Kidney epithelial cell (primary cell): ENCODE results near the gene PPP4R3C. TPM values are rescaled to one million over a fixed set of nuclear protein-coding genes. Genes with fewer than 3 reads are reported as not detected.
"Not testable (repeated sequence)": the region's sequence is repeated elsewhere in the genome, so short reads cannot be mapped to it uniquely, and the experiment has no call there.

Source experiments
- DNase-seq: peaks from one replicate; pipeline ENCODE4 v3.0.0-alpha.2; 2010; ENCODE audit warnings: low read depth
- H3K27me3 ChIP-seq: 2 replicates; pipeline ENCODE4 v1.6.0; 2011; ENCODE audit warnings: low read length; ENCODE audit not compliant: control insufficient read depth, insufficient read depth
- H3K36me3 ChIP-seq: 2 replicates; pipeline ENCODE4 v1.5.1; 2011; ENCODE audit warnings: low read length; ENCODE audit not compliant: control insufficient read depth, insufficient read depth
- H3K4me3 ChIP-seq: 2 replicates; pipeline ENCODE4 v1.5.1; 2011; ENCODE audit warnings: low read depth, mild to moderate bottlenecking, control low read depth, low read length
- CTCF ChIP-seq: IDR thresholded peaks from 2 replicates; pipeline ENCODE4 v1.5.1; 2011; ENCODE audit warnings: mild to moderate bottlenecking, moderate library complexity, low read length, control low read depth, inconsistent platforms; ENCODE audit not compliant: insufficient read depth, poor library complexity, severe bottlenecking
- total RNA-seq: library from RNA; depleted of rRNA; stranded (reverse); fragments of >200 nt; gene quantifications from 2 replicates; pipeline ENCODE4 v1.2.3, GENCODE V29; 2015

PPP4R3C gene
- total RNA-seq, 1 donor from 2014 or later: not detected

GRCh38 chrX:27446423-27446822, 16.7 kb downstream of the PPP4R3C start:
- DNase-seq: no peak
- Histone ChIP-seq H3K36me3 (no peaks in the 10 kb centered on the region), H3K4me3 (no peak overlapping the region), H3K27me3 (no peaks in the 10 kb centered on the region)
- TF ChIP-seq CTCF: no peak

DNA sequence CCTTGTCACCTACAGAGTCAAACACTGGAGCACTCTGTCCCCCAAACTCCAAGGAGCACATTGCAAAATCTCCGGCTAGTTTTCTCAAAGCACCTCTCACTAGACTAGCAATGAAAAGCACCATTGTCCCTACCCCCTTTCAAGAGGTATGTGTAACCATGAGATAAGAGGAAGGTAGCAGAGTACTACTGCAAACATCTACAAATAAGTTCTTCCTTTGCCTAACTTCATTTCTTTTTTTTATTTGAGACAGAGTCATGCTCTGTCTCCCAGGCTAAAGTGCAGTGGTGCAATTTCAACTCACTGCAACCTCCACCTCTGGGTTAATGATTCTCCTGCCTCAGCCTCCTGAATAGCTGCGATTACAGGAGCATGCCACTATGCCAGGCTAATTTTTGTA, 17.7 kb downstream of the PPP4R3C start:
- TF ChIP-seq CTCF: no peak
- no peak for DNase-seq
- H3K36me3 ChIP-seq: no peaks in the 10 kb centered on the region
- no peak overlapping the region for H3K4me3 ChIP-seq
- no peaks in the 10 kb centered on the region for H3K27me3 ChIP-seq

DNA sequence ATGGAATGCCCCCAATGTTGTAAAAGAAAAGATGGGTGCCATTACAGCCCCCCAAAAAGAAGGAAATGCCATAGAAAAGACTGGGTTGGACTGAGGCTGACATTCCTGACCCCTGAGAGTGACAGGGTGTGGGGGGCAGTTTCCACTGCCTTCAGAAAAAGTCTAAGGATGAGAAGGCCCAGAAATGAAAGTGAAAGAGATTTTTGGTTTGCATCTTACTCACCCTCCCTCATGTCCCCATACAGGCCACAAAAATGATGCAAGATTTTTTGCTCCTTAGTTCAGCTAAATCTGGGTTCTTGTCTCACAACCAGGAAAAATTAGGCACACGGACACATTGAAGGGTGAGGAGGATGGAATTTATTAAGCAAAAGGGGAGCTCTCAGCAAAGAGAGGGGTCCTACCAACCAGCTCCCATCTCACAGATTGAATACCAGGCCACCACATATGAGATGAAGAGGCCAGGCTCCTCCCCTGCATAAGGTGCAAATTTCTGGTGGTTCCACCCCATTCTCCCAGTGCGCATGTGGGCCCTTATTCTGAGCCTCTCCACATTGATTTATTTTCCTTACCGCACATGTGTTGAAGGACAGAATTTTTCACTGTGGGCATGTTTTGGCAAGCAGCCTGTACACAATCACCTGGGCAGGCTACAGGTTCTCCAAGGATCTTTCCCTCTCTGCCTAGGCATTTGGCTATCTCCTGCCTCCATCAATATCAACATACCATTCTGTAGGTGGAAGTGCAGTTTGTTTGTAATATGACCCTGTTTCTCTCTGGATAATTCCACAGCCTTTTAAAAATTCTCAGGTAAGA, 18.8 kb downstream of the PPP4R3C start:
- Histone ChIP-seq H3K36me3 (no peaks in the 10 kb centered on the region), H3K27me3 (no peaks in the 10 kb centered on the region), H3K4me3 (no peak overlapping the region)
- no peak for DNase-seq
- TF ChIP-seq CTCF: no peak

- H3K36me3 ChIP-seq, H3K4me3 ChIP-seq, DNase-seq, H3K27me3 ChIP-seq: not testable (repeated sequence)
Measured at GRCh38 chrX:27442392-27442791, 20.7 kb downstream of the PPP4R3C start.

DNA sequence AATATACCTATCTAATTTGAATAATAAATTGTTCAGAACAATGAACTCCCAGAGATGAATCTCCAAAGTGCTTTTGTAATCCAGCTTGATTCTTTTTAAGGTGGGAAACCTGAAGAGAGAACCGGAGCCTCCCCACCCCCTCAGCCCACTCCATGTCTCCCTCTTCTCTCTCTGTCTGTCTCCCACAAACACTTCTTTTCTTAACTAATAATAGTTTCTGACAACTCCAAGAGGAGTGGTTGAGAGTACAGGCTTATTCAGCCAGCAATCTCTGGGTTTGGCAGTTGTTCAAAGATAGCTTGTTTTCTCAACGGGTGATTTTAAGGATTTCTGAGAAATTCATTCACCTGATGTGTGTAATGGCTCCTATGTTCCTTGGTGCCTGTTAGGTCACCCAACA, 23.4 kb downstream of the PPP4R3C start:
- H3K4me3 ChIP-seq: no peak overlapping the region
- no peaks in the 10 kb centered on the region for H3K27me3 ChIP-seq
- DNase-seq: no peak
- no peak for TF ChIP-seq CTCF
- H3K36me3 ChIP-seq: no peaks in the 10 kb centered on the region

- H3K27me3 ChIP-seq: no peaks in the 10 kb centered on the region
- DNase-seq: no peak
- no peaks in the 10 kb centered on the region for H3K36me3 ChIP-seq
- no peak overlapping the region for H3K4me3 ChIP-seq
- TF ChIP-seq CTCF: no peak
Measured at GRCh38 chrX:27438937-27439336, 24.2 kb downstream of the PPP4R3C start.
